Panc1 (cell line): Measurements from ENCODE around the gene IGFBP7. TPM values are rescaled to one million over a fixed set of nuclear protein-coding genes. Genes with fewer than 3 reads are reported as not detected.

Experiments used
- ATAC-seq: fragments of 200-7000 bp; cut with Tn5 transposase; 2 replicates; pipeline ENCODE4 v1.9.1; 2020; ENCODE audit warnings: mild to moderate bottlenecking, moderate library complexity
- BruUV-seq: library from RNA; stranded (reverse); fragments of 400-500 nt; replicated peaks from 2 replicates; lab custom pipeline; 2021; lab: Mats Ljungman, UMichigan
- CTCF ChIA-PET: fragments of 300-600 bp; sonication (Branson Sonifier 250); formaldehyde crosslinking; loops from one replicate; lab custom pipeline; 2022; ENCODE audit warnings: antibody characterized with exemption; lab: Charles Lee
- POLR2A ChIA-PET: fragments of 300-600 bp; sonication (Branson Sonifier 250); formaldehyde crosslinking; loops from one replicate; lab custom pipeline; 2022; ENCODE audit warnings: antibody characterized with exemption; lab: Charles Lee
- DNase-seq: peaks from one replicate; pipeline ENCODE4 v3.0.0-alpha.2; 2010; ENCODE audit warnings: low read depth, low spot score
- H3K27ac ChIP-seq: 2 replicates; pipeline ENCODE4 v1.5.1; 2011; ENCODE audit warnings: mild to moderate bottlenecking, low read length, inconsistent platforms
- H3K27me3 ChIP-seq: fragments of 200-500 bp; sonication (Bioruptor generic); 2 replicates; pipeline ENCODE4 v1.6.0; 2014; ENCODE audit warnings: low read length, inconsistent platforms; ENCODE audit not compliant: control insufficient read depth, insufficient read depth
- H3K36me3 ChIP-seq: fragments of 200-500 bp; sonication (Bioruptor generic); 2 replicates; pipeline ENCODE4 v1.5.1; 2014; ENCODE audit warnings: inconsistent platforms, mild to moderate bottlenecking, low read length, moderate library complexity; ENCODE audit not compliant: control insufficient read depth, insufficient read depth
- H3K4me1 ChIP-seq: 2 replicates; pipeline ENCODE4 v1.5.1; 2011; ENCODE audit warnings: inconsistent platforms, mild to moderate bottlenecking, low read length, moderate library complexity; ENCODE audit not compliant: control insufficient read depth, insufficient read depth
- H3K4me3 ChIP-seq, 2 experiments: 2 replicates each; pipeline ENCODE4 v1.5.1; 2011 to 2012; ENCODE audit warnings: low read depth in 2 of 2, low read length in 2 of 2, mild to moderate bottlenecking in 2 of 2, inconsistent platforms in 1 of 2, moderate library complexity in 1 of 2
- H3K9me3 ChIP-seq: fragments of 200-500 bp; sonication (Bioruptor generic); 2 replicates; pipeline ENCODE4 v1.5.1; 2014; ENCODE audit warnings: low read depth, mild to moderate bottlenecking, inconsistent platforms, low read length, moderate library complexity; ENCODE audit not compliant: control insufficient read depth, insufficient read depth
- CTCF ChIP-seq: fragments of 450-650 bp; IDR thresholded peaks from 2 replicates; pipeline ENCODE4 v1.5.1; 2017; ENCODE audit warnings: mild to moderate bottlenecking
- POLR2AphosphoS5 ChIP-seq: IDR thresholded peaks from 2 replicates; pipeline ENCODE4 v1.6.1; 2012; ENCODE audit warnings: mild to moderate bottlenecking, low read depth, low read length, moderate library complexity
- REST ChIP-seq, 2 experiments: IDR thresholded peaks; 2 replicates each; pipeline ENCODE4 v1.6.1; 2011 to 2012; ENCODE audit warnings: low read depth in 2 of 2, control low read depth in 1 of 2, low read length in 1 of 2, mild to moderate bottlenecking in 1 of 2, moderate library complexity in 1 of 2; ENCODE audit not compliant: insufficient read depth in 1 of 2
- SIN3A ChIP-seq: IDR thresholded peaks from 2 replicates; pipeline ENCODE4 v1.6.1; 2012; ENCODE audit warnings: low read depth, mild to moderate bottlenecking, low read length, moderate library complexity, borderline replicate concordance; ENCODE audit not compliant: insufficient read depth
- TCF7L2 ChIP-seq: IDR thresholded peaks from 2 replicates; pipeline ENCODE4 v1.6.1; 2011; ENCODE audit warnings: mild to moderate bottlenecking, low read depth, low read length, inconsistent platforms
- in situ Hi-C: cut with HindIII; loops from 2 replicates; pipeline ENCODE4 v1.10.0; 2016; ENCODE audit warnings: low sequenced_read_pairs, low pct_unique_long_range_greater_than_20kb
- intact Hi-C: fragments of 100-400 bp; cut with micrococcal nuclease; formaldehyde crosslinking; loops from one replicate; pipeline ENCODE4 v1.10.0; 2022; ENCODE audit not compliant: unreplicated experiment
- total RNA-seq: library from RNA; stranded (reverse); gene quantifications from one replicate; pipeline ENCODE4 v1.2.1, GENCODE V29; 2021; ENCODE audit not compliant: unreplicated experiment

The IGFBP7 gene
- total RNA-seq, 1 experiment from 2014 or later, result 9.5 TPM

DNA sequence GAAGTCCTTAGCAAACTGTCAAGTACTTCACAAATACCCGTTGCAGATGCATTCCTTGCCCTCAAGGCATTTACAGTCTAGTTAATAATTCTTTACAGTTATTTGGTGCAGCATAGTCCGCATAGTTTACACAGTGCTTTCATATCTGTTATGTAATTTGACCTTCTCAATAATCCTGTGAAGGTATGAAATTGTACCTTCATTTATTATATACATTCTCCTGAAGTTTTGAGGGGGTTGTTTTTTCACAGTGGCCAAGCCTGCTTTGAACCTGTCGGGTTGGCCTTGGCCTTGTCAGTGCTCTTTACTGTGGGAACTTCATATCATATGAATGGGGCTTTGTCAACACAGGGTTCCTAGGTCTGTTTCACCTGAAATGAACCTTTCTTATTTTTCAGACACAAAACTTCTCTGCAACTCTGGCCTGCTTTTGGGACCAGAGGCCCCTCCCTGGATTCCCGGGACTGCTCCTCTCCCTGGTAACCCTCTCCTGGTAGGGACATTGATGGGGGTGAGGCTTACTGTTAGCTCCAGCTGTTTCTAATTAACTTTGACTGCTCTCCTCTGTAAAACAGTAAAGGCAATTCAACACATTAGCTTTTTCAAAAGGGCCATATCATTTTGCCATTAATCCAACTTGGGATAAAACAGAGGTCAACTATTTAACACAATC, 9.1 kb downstream of the IGFBP7 start:
- Histone ChIP-seq H3K27me3 (no peaks in the 10 kb centered on the region), H3K9me3 (no peaks in the 10 kb centered on the region), H3K36me3 (no peaks in the 10 kb centered on the region), H3K27ac (no peak overlapping the region), H3K4me3 (no peak overlapping the region), H3K4me1 (no peaks in the 10 kb centered on the region)
- DNase-seq (no peak), ATAC-seq (no peak)
- intact Hi-C loops, result no loop called here
- ChIA-PET POLR2A (no interaction called here), CTCF (no interaction called here)
- no peak for TF ChIP-seq TCF7L2
- no peak for TF ChIP-seq POLR2AphosphoS5
- TF ChIP-seq REST (IDR thresholded peaks at IDR 0.05; ENCODE audit: insufficient read depth in 1 of 2, low read depth in 2 of 2, low read length in 1 of 2), result no peak
- no peak for TF ChIP-seq CTCF
- TF ChIP-seq SIN3A, result no peak
- in situ Hi-C loops, result no loop called here
- BruUV-seq, result no TSS peak

DNA sequence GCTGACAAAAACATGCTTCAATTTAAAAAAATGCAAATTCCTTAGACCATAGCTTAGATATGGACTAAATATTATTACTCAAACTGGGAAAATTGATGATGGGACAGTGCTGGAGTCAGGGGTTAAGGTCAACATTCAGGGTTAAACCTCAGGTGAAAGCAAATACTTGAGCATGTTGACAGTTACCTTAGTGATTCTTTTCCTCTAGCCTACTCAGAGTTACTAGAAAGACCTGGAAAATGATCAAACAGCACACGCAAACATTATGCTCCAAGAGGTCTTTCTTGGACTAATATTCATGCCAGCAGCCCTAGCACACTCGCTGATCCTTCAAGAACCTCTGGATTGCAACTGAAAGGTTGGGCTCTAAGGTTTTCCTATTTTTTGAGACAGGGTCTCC, 10.8 kb downstream of the IGFBP7 start:
- H3K9me3 ChIP-seq, result no peaks in the 10 kb centered on the region
- no peaks in the 10 kb centered on the region for H3K36me3 ChIP-seq
- no peak overlapping the region for H3K27ac ChIP-seq
- in situ Hi-C loops (no loop called here), intact Hi-C loops (no loop called here)
- no peak overlapping the region for H3K4me3 ChIP-seq
- DNase-seq, result no peak
- TF ChIP-seq SIN3A (no peak), POLR2AphosphoS5 (no peak), CTCF (no peak), REST (IDR thresholded peaks at IDR 0.05; ENCODE audit: insufficient read depth in 1 of 2, low read depth in 2 of 2, low read length in 1 of 2) (no peak), TCF7L2 (no peak)
- H3K4me1 ChIP-seq, result no peaks in the 10 kb centered on the region
- ChIA-PET POLR2A (no interaction called here), CTCF (no interaction called here)
- no peak for ATAC-seq
- no peaks in the 10 kb centered on the region for H3K27me3 ChIP-seq
- no TSS peak for BruUV-seq
